Posterior vena cava (tissue), 2 donors: ENCODE results near the gene TARBP1. TPM values are rescaled to one million over a fixed set of nuclear protein-coding genes. Genes with fewer than 3 reads are reported as not detected.
"Not testable (repeated sequence)": the region's sequence is repeated elsewhere in the genome, so short reads cannot be mapped to it uniquely, and the experiment has no call there.

Source experiments
- DNase-seq: peaks from one replicate; pipeline ENCODE4 v3.0.0-alpha.2; 2020; ENCODE audit warnings: low spot score
- intact Hi-C, 2 donors: fragments of 100-400 bp; cut with DNase I; formaldehyde crosslinking; loops; one replicate each; pipeline versions ENCODE4 v1.14.1 to v1.14.2; 2022 to 2023
- total RNA-seq, 2 donors: library from RNA; stranded (reverse); fragmentation: NEBNext Ultra II Directional; extraction: Animal tissue kit (Norgen Biotek cat#: 25700); gene quantifications; one replicate each; pipeline ENCODE4 v1.2.1, GENCODE V29; 2021
- donor health status: DM: yes; HTN: yes; CAD: no.
- donor health status: DM: yes; HTN: yes; CAD: no.

The TARBP1 gene
- total RNA-seq, 2 donors from 2014 or later, result 13.8 to 20.0 TPM

- intact Hi-C loops, result no loop called here
- DNase-seq, result no peak
Observed at GRCh38 chr1:234375672-234376071, 103.3 kb downstream of the TARBP1 start.

- intact Hi-C loops, result no loop called here
- no peak for DNase-seq
Observed at GRCh38 chr1:234373959-234374254, 105.1 kb downstream of the TARBP1 start.

DNA sequence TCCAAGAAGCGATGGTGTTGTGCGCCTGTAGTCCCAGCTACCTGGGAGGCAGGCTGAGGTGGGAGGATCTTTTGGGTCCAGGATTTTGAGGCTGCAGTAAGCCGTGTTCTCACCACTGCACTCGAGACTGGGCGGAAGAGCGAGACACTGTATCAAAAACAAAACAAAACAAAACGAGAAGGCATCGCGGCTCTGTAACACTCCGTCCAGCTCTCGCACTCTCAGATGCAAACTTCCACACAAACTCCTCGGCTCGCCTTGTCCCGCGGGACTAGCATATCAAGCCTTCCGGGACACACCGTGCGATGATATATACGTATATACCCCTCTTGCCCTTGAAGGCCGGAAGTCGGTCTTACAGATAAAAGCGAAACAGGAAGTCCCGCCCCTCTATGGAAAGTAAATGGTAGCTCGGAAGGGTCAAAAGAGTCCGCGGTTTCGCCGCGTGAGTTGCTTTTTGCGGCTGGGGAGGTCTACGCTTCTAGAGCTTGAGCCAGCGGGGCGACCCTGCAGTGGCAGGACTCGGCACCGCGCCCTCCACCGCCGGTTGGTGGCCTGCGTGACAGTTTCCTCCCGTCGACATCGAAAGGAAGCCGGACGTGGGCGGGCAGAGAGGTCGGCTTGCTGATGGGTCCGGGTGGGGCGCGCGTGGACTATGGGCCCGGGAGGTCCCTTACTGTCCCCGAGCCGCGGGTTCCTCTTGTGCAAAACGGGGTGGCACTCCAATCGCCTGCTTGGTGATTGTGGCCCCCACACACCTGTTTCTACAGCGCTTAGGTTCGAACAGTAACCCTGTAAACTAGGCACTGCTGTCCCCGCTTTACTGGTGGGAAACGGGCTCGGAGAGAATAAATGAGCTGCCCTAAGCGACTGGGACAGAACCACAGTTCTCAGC, 105.7 kb downstream of the TARBP1 start, which contains the start of gene COA6:
TSS of gene COA6 (plus strand) at position 393 of the 895 bp plus-strand sequence. CDS start at position 404, 11 bp downstream.
- peak; percentile 98 for DNase-seq
- intact Hi-C loops, result no loop called here

GRCh38 chr1:234372011-234372757, 106.8 kb downstream of the TARBP1 start:
- intact Hi-C loops, result no loop called here

DNA sequence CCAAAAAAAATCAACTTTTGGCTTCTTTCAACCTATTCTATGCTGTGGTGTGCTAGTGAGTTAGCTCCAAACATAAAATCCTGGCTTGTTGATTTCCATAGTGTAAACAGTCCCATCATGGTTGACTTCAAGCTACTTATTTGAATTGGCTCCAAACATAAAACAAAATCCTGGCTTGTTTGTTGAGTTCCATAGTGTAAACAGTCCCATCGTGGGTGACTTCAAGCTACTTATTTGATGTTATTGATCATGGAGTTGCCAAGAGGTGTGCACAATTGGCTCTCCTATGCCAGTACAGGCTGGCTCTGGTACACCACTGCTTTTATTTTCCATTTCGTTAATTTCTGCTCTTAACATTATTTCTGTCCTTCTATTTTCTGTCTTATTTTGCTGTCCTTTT, 107.6 kb downstream of the TARBP1 start:
- intact Hi-C loops, result no loop called here
- DNase-seq, result no peak

More at GRCh38 chr1:234372011-234372757, 106.8 kb downstream of the TARBP1 start:
- no peak for DNase-seq

DNA sequence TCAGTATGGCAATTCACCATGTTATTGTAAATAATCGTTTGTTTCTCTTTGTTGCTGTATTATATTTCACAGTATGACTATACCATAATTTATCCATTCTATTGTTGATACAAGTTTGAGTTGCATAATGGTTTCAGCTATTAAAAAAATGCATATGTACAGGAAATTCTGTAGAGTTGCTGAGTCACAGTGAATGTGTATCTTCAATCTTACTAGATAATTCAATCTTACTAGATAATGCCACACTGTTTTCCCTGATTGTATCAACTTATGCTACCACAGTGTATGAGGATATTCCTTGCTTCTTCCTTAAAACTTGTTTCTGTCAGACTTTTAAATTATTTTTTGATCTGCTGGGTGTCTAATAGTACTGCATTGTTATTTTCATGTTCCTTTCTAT, 109.2 kb downstream of the TARBP1 start:
- intact Hi-C loops, result no loop called here
- no peak for DNase-seq

DNA sequence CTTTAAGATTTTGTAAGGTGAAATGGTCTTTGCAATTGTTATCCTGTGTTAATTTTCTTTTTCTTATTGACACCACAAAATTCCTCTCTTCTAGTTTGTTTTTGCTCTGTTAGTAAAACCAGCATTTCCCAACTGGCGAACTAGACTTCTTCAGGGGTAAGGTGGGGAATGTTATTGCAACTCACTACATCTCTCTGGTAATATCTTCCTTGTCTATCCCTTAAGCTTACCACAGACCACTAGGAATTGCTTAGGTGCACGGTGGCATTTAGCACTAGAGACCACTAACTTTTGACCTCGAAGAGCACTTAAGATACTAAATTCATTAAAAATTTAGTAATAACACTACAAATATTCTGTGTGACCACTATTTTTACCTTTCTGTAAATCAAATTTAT, 109.9 kb downstream of the TARBP1 start:
- intact Hi-C loops, result no loop called here
- DNase-seq, result no peak

- intact Hi-C loops, result no loop called here
Observed at GRCh38 chr1:234368320-234369032, 110.5 kb downstream of the TARBP1 start.

GRCh38 chr1:234362558-234362957, 116.4 kb downstream of the TARBP1 start:
- DNase-seq, result no peak
- intact Hi-C loops, result no loop called here

More at GRCh38 chr1:234368320-234369032, 110.5 kb downstream of the TARBP1 start:
- DNase-seq, result no peak

GRCh38 chr1:234361102-234361603, 117.8 kb downstream of the TARBP1 start:
- no peak for DNase-seq
- intact Hi-C loops, result no loop called here

GRCh38 chr1:234357831-234358230, 121.1 kb downstream of the TARBP1 start:
- no peak for DNase-seq
- intact Hi-C loops, result no loop called here

GRCh38 chr1:234356615-234357269, 122.2 kb downstream of the TARBP1 start:
- DNase-seq, intact Hi-C loops: not testable (repeated sequence)

DNA sequence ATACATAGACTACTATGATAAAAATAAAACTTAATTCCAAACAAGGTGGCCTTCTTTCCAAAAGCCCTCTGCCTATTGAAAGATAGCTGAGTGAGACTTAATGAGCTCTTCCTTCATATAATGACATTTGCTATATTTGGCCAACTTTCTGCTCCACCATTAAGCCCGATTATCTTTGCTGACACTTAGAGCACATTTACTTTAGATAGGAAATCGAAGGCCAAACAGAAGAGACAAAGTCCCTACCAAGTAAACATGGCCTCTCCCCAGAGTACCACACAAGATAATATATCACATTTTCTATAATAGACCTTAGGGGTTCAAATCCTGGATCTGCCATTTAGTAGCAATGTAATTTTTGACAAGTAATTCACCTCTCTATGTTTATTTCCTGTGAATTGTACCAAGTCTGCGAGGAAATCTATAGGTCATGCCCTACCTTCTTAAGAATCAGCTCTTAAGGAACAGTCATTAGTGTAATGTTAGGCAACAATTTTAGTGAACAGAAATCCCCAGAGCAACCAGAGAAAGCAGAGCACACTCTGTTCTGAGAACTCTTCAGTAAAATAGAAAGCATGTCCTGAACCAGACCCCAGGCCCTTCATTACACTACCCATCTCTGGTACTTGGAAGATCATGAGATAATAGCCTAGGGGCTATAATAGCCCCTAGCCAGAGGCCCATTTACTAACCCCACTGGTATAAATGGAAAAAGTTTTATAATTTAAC, 123.0 kb downstream of the TARBP1 start:
- no peak for DNase-seq
- intact Hi-C loops, result no loop called here

DNA sequence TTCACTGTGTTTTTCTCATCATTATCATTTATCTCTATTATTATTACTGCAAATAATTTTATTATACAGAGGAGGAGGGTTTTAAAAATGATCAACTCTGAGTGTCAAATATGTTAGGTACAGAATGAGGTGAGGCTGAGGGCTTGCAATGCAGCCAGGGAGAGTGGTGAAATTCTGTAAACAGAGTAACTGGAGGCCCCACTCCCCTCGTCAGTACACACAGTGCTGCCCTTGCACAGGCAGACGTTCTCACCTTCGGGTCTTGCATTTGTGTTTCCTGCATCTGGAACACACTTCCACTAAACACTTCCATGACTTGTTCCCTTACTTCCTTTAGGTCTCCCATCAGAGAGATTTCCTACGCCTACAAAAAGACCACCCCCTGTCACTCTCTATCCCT, 130.0 kb downstream of the TARBP1 start:
- DNase-seq, result no peak
- intact Hi-C loops, result no loop called here

DNA sequence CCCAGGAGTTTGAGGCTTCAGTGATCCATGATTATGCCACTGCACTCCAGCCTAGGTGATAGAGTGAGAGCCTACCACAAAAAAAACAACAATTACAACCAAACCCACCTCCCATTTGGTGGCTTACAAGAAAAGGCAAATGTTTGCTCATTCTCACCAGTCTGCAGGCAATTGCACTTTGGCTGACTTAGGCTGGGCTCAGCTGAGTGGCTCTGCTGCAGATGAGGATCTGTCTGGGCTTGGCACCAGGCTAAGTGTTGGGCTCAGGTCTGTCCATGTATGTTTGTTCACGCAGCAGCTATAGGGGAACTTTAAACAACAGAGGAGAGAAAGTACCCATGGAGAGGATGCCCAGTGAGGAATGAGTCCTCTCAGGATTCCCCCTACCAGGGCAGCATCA, 133.7 kb downstream of the TARBP1 start:
- DNase-seq, result no peak
- intact Hi-C loops, result no loop called here

DNA sequence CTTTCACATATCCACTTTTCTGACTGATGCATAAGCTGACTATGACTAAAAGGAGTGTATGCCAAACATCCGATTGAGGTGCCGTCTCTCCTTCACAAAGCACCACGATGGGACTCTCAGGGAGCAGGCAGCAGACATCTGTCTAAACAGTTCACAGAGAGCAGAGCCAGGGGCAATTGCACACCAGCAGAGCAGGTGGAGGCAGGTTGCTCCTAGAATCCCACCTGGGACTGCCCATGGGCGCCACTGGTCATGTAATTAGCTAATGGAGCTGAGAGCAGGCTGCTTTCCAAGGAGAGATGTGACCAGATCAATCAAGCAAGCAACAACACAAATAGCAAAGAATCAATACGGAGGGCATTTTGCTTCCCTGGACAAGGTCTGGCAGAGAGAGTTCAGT, 136.2 kb downstream of the TARBP1 start:
- no peak for DNase-seq

More for the DNA sequence above, 136.2 kb downstream of the TARBP1 start:
- intact Hi-C loops, result no loop called here
